PFSK-1 (cell line): Measurements from ENCODE around the gene ACOT12.

Experiments used
- FOXP2 ChIP-seq: optimal IDR thresholded peaks from 2 replicates; pipeline ENCODE3; 2011; ENCODE audit warnings: borderline replicate concordance, control low read depth, inconsistent platforms; ENCODE audit not compliant: insufficient read depth; ENCODE audit errors: extremely low read length, extremely low read depth
- POLR2AphosphoS5 ChIP-seq: IDR thresholded peaks from 2 replicates; pipeline ENCODE4 v1.6.1; 2012; ENCODE audit warnings: low read depth, mild to moderate bottlenecking, control low read depth, low read length, moderate library complexity
- REST ChIP-seq, 2 experiments: IDR thresholded peaks; 2 replicates each; pipeline versions ENCODE4 v1.6.1 to v1.8.0; 2011 to 2012; ENCODE audit warnings: low read depth in 2 of 2, low read length in 2 of 2, control low read depth in 1 of 2, inconsistent platforms in 1 of 2, mild to moderate bottlenecking in 1 of 2, moderate library complexity in 1 of 2; ENCODE audit not compliant: insufficient read depth in 1 of 2
- SIN3A ChIP-seq: IDR thresholded peaks from 2 replicates; pipeline ENCODE4 v1.6.1; 2012; ENCODE audit warnings: mild to moderate bottlenecking, low read length, moderate library complexity, borderline replicate concordance; ENCODE audit not compliant: insufficient read depth
- TAF1 ChIP-seq: IDR thresholded peaks from 2 replicates; pipeline ENCODE4 v1.6.1; 2012; ENCODE audit warnings: low read length, control low read depth, borderline replicate concordance; ENCODE audit not compliant: insufficient read depth

Gene ACOT12

DNA sequence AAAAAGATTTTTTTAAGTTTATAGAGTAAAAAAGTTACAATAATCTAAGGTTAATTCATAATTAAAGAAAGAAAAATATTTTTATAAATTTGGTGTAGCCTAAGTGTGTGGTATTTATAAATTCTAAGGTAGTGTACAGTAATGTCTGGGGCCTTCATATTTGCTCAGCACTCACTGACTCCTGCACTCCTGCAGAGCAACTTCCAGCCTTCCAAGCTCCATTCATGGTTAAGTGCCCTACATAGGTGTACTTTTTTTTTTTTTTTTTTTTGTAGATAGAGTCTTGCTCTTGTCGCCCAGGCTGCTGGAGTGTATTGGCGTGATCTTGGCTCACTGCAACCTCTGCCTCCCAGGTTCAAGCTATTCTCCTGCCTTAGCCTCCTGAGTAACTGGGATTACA lies 10.1 kb downstream of the ACOT12 start:
- TF ChIP-seq TAF1 (no peak), POLR2AphosphoS5 (no peak), SIN3A (no peak), REST (IDR thresholded peaks at IDR 0.05; ENCODE audit: insufficient read depth in 1 of 2, low read depth in 2 of 2, low read length in 2 of 2) (no peak), FOXP2 (no peak)

GRCh38 chr5:81371354-81371876 lies 22.5 kb downstream of the ACOT12 start:
- TF ChIP-seq REST (IDR thresholded peaks at IDR 0.05; ENCODE audit: insufficient read depth in 1 of 2, low read depth in 2 of 2, low read length in 2 of 2) (no peak), TAF1 (no peak), POLR2AphosphoS5 (no peak), SIN3A (no peak), FOXP2 (no peak)

GRCh38 chr5:81370912-81371311 lies 23.0 kb downstream of the ACOT12 start:
- TF ChIP-seq REST (IDR thresholded peaks at IDR 0.05; ENCODE audit: insufficient read depth in 1 of 2, low read depth in 2 of 2, low read length in 2 of 2), result no peak
- TF ChIP-seq TAF1, result no peak
- TF ChIP-seq POLR2AphosphoS5, result no peak

- TF ChIP-seq TAF1 (no peak), FOXP2 (no peak), SIN3A (no peak), POLR2AphosphoS5 (no peak), REST (IDR thresholded peaks at IDR 0.05; ENCODE audit: insufficient read depth in 1 of 2, low read depth in 2 of 2, low read length in 2 of 2) (no peak)
Measured at GRCh38 chr5:81365541-81365940, 28.4 kb downstream of the ACOT12 start.

DNA sequence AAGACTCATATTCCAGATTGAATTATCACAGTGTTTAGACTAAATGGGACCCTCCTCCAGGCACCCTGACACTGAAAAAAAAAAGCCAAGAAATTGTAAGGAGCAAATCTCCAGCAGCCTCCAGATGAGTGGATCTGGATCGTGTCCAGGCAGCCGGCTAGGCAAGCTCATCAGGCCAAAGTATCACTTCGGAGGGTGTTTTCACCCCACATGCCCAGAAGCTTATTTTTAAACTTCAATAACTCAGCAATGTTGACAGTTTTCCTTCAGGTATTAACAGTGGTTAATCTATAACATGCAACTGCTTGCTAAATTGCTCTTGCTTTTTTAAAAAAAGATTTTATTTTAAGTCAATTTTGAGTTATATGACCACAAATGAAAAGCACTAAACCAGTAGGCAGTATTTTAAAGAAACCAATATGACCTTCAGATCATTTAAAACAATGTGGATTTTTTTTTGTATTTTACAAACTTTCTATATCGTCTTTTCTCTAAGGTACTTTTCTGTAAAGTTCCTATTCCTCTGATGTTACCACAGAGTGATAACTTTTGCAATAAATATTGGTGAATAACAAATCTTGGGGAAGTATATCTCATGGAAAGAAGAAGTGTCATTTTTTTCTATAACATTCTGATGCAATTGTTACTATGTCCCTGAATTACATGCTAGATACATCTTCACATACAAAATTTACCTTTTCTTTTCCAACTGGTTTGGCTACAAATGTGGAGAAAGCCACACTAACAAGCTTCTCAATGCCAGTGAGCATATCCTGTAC lies 30.7 kb downstream of the ACOT12 start:
- TF ChIP-seq POLR2AphosphoS5 (no peak), FOXP2 (no peak), SIN3A (no peak), TAF1 (no peak), REST (IDR thresholded peaks at IDR 0.05; ENCODE audit: insufficient read depth in 1 of 2, low read depth in 2 of 2, low read length in 2 of 2) (no peak)
